Ramos (cell line): ENCODE results near the gene PTCD1.
"Not testable (repeated sequence)": the region's sequence is repeated elsewhere in the genome, so short reads cannot be mapped to it uniquely, and the experiment has no call there.

Source experiments
- in situ Hi-C: fragments of 300-500 bp; cut with MboI; formaldehyde crosslinking; loops from one replicate; pipeline ENCODE4 v1.14.3; 2022; ENCODE audit warnings: low sequenced_read_pairs; ENCODE audit not compliant: unreplicated experiment

Gene PTCD1

DNA sequence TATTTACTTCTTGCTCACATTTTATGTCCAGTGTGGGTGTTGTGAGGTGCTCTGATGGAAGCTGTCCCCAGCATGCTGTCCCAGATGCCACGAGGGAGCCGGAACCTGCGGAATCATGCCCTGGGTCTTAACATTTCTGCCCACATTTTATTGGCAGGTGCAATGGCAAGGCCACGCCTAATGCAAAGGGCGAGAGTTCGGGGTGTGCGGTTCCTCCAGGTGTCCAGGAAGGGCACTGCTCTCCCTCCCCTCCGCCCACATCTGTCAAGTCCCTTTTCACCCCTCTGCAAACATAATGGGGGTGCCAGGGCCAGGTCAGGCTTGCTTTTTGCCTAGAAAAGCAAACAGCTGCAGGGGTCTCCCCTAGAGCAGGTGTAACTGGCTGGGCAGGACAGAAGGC, 46.6 kb downstream of the PTCD1 start:
- in situ Hi-C loops: no loop called here

GRCh38 chr7:99390941-99391602, 47.5 kb downstream of the PTCD1 start:
- in situ Hi-C loops: no loop called here

DNA sequence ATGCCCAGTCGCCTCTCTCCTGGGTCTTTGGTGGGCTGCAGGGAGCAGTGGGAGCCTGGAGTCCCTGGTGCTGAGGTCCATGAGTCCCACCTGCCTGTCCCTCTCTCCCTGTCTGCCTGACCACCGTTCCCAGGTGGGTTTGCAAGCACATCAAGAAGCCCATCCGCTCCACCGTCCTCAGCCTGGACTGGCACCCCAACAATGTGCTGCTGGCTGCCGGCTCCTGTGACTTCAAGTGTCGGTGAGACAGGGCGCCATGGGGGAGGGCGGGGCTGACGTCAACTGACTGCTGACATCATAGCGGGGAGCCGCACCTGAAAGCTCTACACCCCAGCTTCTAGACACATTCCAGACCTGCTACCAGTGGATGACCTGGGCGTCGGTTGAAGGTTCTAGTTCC, 48.8 kb downstream of the PTCD1 start:
- in situ Hi-C loops: no loop called here

GRCh38 chr7:99387912-99388311, 50.7 kb downstream of the PTCD1 start:
- in situ Hi-C loops: no loop called here

GRCh38 chr7:99387239-99387635, 51.4 kb downstream of the PTCD1 start:
- in situ Hi-C loops: not testable (repeated sequence)

DNA sequence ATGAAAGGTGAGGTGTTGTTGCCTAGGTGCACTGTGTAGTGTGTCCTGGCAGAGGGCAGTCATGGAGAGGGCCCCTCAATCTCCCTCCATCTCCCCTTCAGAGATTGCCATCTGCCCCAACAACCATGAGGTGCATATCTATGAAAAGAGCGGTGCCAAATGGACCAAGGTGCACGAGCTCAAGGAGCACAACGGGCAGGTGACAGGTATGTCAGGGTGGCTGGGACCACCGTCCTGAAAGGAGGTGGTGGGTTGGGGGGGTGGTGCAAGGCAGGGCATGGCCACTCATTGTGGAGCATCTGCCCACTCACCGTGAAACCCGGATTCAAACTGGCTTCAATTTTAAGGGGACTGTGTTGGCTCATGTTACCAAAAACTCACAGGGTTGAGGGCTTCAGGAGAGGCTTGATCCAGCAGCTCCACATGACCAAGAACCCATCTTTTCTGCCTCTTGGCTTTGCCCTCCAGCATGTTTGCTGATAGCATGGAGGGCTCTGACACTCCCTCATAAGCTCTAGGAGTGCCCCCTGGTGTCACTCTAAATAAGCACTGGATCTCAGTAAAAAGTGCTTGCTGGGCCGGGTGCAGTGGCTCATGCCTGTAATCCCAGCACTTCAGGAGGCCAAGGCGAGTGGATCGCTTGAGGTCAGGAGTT, 51.9 kb downstream of the PTCD1 start:
- in situ Hi-C loops: no loop called here

DNA sequence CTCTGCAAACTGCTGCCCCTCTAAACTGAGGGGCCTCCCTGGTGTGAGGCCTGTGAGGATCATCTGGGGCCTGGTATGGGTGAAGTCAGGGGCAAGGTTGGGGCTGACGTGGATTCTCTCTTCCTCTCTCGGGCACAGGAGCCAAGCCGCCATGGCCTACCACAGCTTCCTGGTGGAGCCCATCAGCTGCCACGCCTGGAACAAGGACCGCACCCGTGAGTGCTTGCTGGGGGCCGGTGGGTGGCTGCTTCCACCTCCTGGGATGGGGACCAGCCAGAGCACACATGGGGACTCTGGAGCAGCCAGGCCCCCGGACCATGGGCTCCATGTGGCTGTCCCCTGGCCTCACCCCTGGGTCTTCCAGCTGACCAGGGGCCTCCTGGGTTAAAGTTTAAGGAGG, 53.0 kb downstream of the PTCD1 start:
- in situ Hi-C loops: no loop called here

DNA sequence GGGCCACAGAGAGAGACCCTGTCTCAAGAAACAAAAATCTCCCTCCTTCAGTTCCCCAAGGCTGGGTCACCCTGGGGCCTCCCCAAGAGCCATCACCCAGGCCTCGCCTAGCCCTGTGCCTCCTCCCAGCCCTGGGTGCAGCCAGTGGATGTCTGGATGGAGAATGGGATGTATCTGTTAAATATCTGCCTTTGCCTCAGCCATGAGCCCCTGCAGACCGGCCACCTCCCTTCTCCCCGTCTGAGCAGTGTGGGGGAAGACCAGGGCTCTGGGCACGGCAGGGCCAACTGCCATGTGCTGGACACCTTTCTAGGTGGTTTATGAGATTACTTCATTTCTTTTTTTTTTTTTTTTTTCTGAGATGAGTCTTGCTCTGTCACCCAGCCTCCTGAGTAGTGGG, 54.1 kb downstream of the PTCD1 start:
- in situ Hi-C loops: no loop called here

DNA sequence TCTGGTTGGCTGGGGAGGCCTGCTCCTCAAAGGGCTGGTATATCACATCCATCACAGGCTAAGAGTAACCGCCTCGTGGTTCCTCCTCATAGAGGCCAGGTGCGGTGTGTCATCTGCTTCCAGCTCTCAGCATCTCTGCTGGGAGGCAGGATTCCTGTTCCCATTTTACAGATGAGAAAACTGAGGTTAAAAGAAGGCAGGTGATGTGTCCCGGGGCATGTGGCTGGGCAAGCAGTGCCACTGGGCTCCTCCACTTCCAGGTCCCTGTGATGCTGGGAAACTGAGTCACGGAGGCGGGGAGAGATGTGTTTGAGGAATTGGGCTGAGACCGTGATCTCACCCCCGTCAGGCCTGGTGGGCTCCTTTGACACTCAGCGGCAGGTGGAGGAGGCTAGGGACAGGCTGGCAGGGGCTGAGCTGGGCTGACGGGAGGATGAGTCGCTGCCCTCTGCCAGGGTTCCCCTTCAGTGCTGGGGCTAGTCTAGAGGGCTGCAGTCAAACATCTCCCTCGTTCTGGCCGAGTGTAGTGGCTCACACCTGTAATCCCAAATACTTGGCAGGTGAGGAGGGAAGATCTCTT, 54.7 kb downstream of the PTCD1 start:
- in situ Hi-C loops: no loop called here

DNA sequence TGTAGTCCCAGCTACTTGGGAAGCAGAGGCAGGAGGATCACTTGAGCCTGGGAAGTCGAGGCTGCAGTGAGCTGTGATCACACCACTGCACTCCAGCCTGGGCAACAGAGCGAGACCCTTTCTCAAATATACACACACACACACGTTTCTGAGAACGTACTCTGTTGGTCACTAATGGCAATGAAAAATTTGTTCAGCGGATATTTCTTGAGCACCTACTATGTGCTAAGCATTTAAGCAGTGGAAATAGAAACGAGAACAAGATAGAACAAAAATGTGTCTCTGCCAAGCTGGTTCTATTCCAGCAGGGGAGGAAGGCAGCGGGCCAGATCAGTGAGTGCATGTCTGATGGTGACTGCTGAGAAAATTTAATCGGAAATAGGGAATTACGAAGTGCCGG, 55.4 kb downstream of the PTCD1 start:
- in situ Hi-C loops: no loop called here

DNA sequence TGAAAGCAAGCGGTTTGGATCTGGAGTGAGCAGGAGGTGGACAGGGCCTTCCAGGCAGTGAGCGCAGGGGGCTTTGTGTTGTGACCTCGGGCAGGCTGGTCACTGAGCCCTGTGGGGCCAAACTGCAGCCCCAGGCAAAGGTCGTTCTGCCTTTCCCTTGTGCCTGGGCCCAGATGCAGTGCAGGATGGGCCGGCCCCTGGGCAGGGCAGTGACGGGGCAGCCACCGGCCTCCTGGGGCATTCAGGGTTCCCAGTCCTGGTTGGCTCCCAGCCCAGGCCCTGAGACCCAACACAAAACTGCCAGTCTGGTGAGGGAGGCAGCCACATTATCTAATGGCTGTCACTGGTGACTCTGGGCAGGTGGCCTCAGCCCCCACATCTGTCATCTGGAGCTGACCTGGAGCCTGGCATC, 56.9 kb downstream of the PTCD1 start:
- in situ Hi-C loops: no loop called here

GRCh38 chr7:99380823-99381663, 57.6 kb downstream of the PTCD1 start:
- in situ Hi-C loops: no loop called here

GRCh38 chr7:99380032-99380822, 58.4 kb downstream of the PTCD1 start:
- in situ Hi-C loops: no loop called here

- in situ Hi-C loops: not testable (repeated sequence)
These were observed 58.9 kb downstream of the PTCD1 start for GRCh38 chr7:99379693-99380031.

GRCh38 chr7:99379043-99379577, 59.5 kb downstream of the PTCD1 start:
- in situ Hi-C loops: no loop called here

DNA sequence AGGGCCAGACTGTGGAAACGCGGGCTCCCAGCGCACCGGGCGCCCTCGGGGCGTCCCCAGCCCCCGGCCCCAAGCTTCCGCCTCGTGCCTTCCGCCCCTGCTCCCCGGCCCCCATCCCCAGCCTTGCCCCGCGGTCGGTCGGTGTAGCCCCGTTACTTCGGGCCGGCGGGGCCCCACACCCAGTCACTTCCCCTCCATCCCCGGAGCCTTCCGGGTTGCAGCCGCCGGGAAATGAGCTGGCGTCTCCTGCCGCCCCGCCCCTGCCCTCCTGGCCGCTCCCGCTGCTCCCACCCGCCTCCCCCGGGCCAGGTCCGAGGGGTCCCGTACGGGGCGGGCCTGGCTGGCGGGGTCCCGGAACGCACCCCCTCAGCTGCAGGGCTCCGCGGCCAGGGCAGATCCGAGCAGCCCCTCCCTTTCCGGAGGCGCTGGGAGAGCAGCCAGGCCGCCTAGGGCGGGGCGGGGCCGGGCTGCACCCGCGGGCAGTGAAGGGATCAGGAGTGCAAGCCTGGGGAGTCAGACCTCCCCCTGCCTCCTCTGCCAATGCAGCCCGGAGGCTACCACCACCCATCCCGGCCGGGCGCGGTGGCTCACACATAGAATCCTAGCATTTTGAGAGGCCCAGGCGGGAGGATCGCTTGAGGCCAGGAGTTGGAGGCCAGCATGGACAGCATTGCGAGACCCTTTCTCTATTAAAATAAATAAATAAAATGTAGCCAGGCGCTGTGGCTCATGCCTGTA, 63.4 kb downstream of the PTCD1 start:
- in situ Hi-C loops: no loop called here

DNA sequence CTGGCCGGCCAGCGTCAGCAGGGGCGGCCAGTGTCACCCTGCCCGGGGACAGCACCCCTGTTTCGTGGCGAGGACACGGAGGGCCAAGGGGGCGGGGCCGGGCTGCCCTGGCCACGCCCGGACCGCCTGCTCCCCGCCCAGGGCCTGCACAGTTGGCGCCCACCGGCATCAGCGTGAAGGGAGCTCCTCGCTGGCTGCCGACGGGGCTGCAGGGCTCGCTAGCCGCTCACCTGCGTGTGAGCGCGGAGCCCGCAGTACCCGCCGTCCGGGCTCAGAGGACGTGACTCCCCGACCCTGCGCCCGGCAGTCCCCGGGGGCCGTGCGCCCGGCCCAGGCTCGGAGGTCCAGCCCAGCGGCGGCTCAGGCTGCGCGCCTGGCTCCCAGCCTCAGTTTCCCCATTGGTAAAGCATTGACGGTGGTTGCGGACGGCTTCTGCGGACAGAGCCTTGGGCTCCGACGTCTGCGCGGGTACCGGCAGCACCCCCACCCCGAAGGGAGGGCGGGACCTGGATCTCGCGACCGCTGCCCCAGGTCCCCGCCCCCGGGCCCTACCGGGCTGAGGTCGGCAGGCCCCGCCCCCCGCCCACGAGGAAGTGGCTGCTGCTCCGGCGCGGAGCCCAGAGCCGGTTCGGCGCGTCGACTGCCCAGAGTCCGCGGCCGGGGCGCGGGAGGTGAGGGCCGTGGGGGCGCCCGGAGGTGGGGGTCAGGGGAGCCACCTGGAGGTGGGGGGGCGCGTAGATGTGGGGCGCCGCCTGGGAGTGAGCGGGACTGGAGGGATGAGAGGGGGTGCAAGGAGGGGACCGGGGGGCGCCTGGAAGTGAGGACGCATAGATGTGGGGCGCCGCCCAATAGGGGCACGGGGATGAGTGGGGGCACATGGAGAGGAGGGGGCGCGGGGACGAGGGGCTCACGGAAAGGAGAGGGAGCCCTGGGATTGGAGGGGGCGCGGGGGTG, 64.2 kb downstream of the PTCD1 start, which contains the start of gene ARPC1B:
Gene ARPC1B (plus strand): TSS at position 620 of the 954 bp plus-strand sequence. CDS start 10,985 bp downstream, outside the sequence.
- in situ Hi-C loops: no loop called here
